ENCODE data around the gene PLD3. TPM values are rescaled to one million over a fixed set of nuclear protein-coding genes. Genes with fewer than 3 reads are reported as not detected.
A peak's percentile ranks its signal among the peaks of the same experiment; 100 is the strongest.

PLD3 gene
- total and polyA plus RNA-seq, 8 donors = 87.5 to 208 (median 108) TPM

DNA sequence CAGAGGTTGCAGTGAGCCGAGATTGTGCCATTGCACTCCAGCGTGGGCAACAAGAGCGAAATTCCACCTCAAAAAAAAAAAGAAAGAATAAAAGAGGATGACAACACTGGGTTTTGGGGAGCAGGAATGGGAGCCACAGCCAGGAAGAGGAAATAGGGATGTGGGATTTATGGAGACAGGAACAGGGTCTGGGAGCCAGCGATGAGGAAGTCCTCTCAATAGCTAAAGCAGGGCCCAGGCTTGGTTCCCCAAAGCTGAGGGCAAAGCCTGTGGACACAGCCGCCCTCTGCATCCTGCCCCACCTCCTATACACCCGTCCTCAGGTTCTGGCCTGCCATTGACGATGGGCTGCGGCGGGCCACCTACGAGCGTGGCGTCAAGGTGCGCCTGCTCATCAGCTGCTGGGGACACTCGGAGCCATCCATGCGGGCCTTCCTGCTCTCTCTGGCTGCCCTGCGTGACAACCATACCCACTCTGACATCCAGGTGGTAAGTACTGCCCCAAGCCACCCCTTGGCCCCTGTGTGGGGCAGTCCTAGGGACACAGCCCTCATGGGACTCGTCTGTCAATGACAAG is 27.9 kb downstream of the PLD3 start:
- ATAC-seq (no peak), DNase-seq (no peak), FAIRE-seq (no peak)
- intact Hi-C loops (cut with DNase I) = no loop called here
- Histone ChIP-seq H3K9me3 (no peaks in the 10 kb centered on the region), H3K4me1 (no peaks in the 10 kb centered on the region), H3K27ac (no peak overlapping the region), H3K36me3 (peaks cover 0 to 20% (median 7%) of the 10 kb centered on the region in 3 donors), H3K4me3 (no peak overlapping the region), H3K27me3 (no peaks in the 10 kb centered on the region)
- TF ChIP-seq, protein P1, sequence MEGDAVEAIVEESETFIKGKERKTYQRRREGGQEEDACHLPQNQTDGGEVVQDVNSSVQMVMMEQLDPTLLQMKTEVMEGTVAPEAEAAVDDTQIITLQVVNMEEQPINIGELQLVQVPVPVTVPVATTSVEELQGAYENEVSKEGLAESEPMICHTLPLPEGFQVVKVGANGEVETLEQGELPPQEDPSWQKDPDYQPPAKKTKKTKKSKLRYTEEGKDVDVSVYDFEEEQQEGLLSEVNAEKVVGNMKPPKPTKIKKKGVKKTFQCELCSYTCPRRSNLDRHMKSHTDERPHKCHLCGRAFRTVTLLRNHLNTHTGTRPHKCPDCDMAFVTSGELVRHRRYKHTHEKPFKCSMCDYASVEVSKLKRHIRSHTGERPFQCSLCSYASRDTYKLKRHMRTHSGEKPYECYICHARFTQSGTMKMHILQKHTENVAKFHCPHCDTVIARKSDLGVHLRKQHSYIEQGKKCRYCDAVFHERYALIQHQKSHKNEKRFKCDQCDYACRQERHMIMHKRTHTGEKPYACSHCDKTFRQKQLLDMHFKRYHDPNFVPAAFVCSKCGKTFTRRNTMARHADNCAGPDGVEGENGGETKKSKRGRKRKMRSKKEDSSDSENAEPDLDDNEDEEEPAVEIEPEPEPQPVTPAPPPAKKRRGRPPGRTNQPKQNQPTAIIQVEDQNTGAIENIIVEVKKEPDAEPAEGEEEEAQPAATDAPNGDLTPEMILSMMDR (IDR thresholded peaks at IDR 0.05) = no peak
- 91 to 94% methylated on average over 17 of the region's 17 CpGs for WGBS, 2 donors

DNA sequence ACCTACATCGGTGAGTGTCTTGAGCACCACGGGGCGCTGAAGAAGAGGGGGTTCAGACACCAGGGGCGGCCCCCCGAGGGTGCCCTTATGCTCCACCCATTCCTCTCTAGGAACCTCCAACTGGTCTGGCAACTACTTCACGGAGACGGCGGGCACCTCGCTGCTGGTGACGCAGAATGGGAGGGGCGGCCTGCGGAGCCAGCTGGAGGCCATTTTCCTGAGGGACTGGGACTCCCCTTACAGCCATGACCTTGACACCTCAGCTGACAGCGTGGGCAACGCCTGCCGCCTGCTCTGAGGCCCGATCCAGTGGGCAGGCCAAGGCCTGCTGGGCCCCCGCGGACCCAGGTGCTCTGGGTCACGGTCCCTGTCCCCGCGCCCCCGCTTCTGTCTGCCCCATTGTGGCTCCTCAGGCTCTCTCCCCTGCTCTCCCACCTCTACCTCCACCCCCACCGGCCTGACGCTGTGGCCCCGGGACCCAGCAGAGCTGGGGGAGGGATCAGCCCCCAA is 29.4 kb downstream of the PLD3 start:
- H3K4me3 ChIP-seq = no peak overlapping the region
- H3K36me3 ChIP-seq = peaks cover 0 to 20% (median 7%) of the 10 kb centered on the region in 3 donors
- no peaks in the 10 kb centered on the region for H3K9me3 ChIP-seq
- no peaks in the 10 kb centered on the region for H3K27me3 ChIP-seq
- ATAC-seq = no peak
- no peak for DNase-seq
- 87 to 89% methylated on average over 25 of the region's 25 CpGs for WGBS, 2 donors
- intact Hi-C loops (cut with DNase I) = no loop called here
- no peak overlapping the region for H3K27ac ChIP-seq
- H3K4me1 ChIP-seq = no peaks in the 10 kb centered on the region
- TF ChIP-seq, protein P1 (IDR thresholded peaks at IDR 0.05) = no peak
- FAIRE-seq = no peak

DNA sequence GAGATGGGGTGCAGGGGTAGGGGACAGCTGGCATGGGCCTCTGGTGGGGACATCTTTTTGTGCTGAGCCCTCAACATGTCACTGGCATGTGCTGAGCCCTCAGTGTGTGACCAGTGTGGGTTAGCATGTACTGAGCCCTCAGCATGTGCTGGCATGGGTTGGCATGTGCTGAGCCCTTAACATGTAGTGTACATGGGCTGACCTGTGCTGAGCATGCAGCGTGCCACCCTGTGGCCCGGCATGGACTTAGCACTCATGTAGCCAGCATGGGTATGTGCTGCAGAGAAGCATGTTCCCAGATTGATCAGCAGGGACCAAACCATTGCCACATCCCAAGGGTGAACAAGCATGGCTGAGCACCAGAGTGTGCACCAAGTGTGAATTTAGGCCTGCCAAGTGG is 30.0 kb downstream of the PLD3 start:
- Histone ChIP-seq H3K27ac (no peak overlapping the region), H3K4me1 (no peaks in the 10 kb centered on the region), H3K27me3 (no peaks in the 10 kb centered on the region), H3K9me3 (no peaks in the 10 kb centered on the region), H3K4me3 (no peak overlapping the region), H3K36me3 (peaks cover 0 to 20% (median 7%) of the 10 kb centered on the region in 3 donors)
- 89 to 91% methylated on average over 2 of the region's 2 CpGs for WGBS, 2 donors
- DNase-seq (no peak), FAIRE-seq (no peak), ATAC-seq (peak in 1 of 4 donors; percentile 11)
- intact Hi-C loops (cut with DNase I) = no loop called here
- TF ChIP-seq, protein P1 (IDR thresholded peaks at IDR 0.05) = no peak

DNA sequence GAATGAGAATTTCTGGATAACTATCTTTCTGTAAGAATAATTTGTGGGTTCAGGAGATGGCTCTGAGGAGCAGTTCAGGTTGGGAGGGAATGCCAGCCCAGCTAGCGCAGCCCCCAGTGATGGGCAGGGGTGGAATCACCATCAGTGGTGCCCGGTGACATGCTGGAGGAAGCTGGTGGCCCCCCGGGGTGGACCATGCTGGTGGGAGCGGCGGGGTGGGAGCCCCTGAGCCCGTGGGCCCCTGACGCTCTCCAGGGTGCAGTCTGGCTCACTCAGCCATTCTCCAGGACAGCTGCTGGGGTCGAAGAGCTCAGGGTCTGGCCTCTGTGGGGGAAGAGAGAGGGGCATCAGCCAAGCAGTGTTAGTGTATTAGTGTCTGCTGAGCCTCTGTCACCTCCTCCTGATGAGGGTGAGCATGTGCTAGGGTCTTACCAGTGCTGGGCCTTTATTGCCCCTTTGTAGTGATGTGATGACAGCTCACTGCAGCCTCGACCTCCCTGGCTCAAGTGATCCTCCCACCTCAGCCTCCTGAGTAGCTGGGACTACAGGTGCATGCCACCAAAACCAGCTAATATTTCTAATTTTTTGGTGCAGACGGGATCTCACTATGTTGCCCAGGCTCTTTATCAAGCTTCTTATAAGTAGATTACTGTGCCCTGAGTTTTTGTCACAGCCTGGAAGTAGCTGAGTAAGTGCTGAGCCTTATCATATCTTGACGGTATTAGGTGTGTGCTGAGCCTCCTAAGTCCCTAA is 31.1 kb downstream of the PLD3 start:
- Histone ChIP-seq H3K36me3 (peaks cover 0 to 11% (median under 1%) of the 10 kb centered on the region in 3 donors), H3K27ac (no peak overlapping the region), H3K4me3 (no peak overlapping the region), H3K27me3 (no peaks in the 10 kb centered on the region), H3K9me3 (no peaks in the 10 kb centered on the region), H3K4me1 (no peaks in the 10 kb centered on the region)
- TF ChIP-seq, protein P1 (IDR thresholded peaks at IDR 0.05) = no peak
- intact Hi-C loops (cut with DNase I) = no loop called here
- DNase-seq = no peak
- ATAC-seq = no peak
- no peak for FAIRE-seq
- WGBS, 2 donors = 82 to 83% methylated on average over 11 of the region's 11 CpGs
